ENCODE measurements around the gene PAK1IP1. TPM values are rescaled to one million over a fixed set of nuclear protein-coding genes. Genes with fewer than 3 reads are reported as not detected.

Gene PAK1IP1, protein sequence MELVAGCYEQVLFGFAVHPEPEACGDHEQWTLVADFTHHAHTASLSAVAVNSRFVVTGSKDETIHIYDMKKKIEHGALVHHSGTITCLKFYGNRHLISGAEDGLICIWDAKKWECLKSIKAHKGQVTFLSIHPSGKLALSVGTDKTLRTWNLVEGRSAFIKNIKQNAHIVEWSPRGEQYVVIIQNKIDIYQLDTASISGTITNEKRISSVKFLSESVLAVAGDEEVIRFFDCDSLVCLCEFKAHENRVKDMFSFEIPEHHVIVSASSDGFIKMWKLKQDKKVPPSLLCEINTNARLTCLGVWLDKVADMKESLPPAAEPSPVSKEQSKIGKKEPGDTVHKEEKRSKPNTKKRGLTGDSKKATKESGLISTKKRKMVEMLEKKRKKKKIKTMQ
- 23.7 TPM for polyA plus RNA-seq (2013, experiment 1 of 2)
- polyA plus RNA-seq (2013, experiment 2 of 2): 23.5 TPM

DNA sequence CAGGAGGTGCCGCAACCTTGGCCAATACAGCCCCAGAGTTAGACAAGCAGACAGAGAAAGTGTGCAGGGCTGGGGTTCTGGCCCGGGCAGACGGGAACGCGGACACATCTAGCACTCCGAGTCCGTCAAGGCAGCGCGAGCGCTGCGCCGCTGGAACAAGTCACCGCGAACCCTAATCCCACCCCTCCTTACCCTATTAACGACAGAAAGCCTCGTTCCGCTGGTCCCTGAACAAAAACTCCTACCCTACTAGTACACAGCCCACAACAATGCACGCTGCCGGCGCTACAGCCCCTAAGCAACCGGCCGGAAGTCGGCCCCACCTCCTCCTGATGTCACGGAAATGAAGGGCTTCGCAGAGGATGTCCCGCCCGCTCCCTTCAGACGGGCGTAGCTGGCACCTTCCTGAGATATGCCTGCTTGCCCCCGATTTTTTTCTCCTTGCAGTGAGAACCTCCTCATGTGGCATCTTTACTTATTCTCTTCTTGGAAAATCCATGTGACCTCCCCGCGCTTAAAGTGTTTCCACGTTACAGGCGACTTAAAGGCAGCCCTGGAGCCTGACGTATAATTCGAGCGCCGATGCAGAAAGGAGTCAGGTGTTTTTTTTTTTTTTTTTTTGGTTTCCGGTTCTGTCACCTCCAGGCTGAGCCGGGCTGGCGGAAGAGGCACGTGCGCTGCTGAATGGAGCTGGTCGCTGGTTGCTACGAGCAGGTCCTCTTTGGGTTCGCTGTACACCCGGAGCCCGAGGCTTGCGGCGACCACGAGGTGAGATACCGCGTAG, at the start of gene PAK1IP1, which contains the start of gene C6orf52:
PAK1IP1 (plus strand) TSS at position 671 of the 784 bp plus-strand sequence; CDS start at position 685, 14 bp downstream.
C6orf52 (minus strand) TSS at position 315 of the 784 bp plus-strand sequence. CDS start 7,066 bp downstream, outside the sequence.
- Histone ChIP-seq H2AK5ac (ENCODE audit: low read depth, low read length) (no peak within 1 kb of the TSS), H3K27me3 (ENCODE audit: control insufficient read depth in 3 of 3, insufficient read depth in 3 of 3, low read depth in 1 of 3, low read length in 3 of 3) (no peaks in the 10 kb centered on the region), H3K27ac (replicated peaks; ENCODE audit: low read length) (peak within 1 kb of the TSS; percentile 92), H2BK12ac (ENCODE audit: low read length) (no peak within 1 kb of the TSS), H3K9ac (ENCODE audit: low read depth, low read length, poor library complexity) (peak within 1 kb of the TSS; percentile 98), H3K14ac (ENCODE audit: low read length) (no peak within 1 kb of the TSS), H3K4me3 (ENCODE audit: low read length in 2 of 2) (peak within 1 kb of the TSS; percentile 82 to 100), H3K23ac (ENCODE audit: low read depth, low read length, poor library complexity) (peak within 1 kb of the TSS; percentile 87), H2BK15ac (ENCODE audit: low read length) (no peak within 1 kb of the TSS), H3K4me2 (ENCODE audit: insufficient read depth, low read length, poor library complexity, severe bottlenecking) (peak within 1 kb of the TSS; percentile 70), H3K4ac (ENCODE audit: low read length) (no peak within 1 kb of the TSS), H3K36me3 (replicated peaks in 1 of 2; ENCODE audit: control insufficient read depth in 2 of 2, insufficient read depth in 2 of 2, low read length in 2 of 2) (peaks cover 8 to 38% of the 10 kb centered on the region in 2 donors), H4K91ac (ENCODE audit: low read depth, low read length, poor library complexity) (no peak within 1 kb of the TSS), H2BK120ac (ENCODE audit: low read depth, low read length) (no peak within 1 kb of the TSS), H3K79me1 (ENCODE audit: low read depth, low read length) (peaks cover 4% of the 10 kb centered on the region), H2BK5ac (ENCODE audit: low read length) (no peak within 1 kb of the TSS), H3K9me3 (replicated peaks in 1 of 2; ENCODE audit: control insufficient read depth in 2 of 2, insufficient read depth in 1 of 2, low read depth in 1 of 2, low read length in 2 of 2) (peaks cover 0 to 5% of the 10 kb centered on the region in 2 donors), H3K18ac (ENCODE audit: low read length) (peak within 1 kb of the TSS; percentile 96), H4K8ac (ENCODE audit: low read depth, low read length) (no peak within 1 kb of the TSS), H2AFZ (ENCODE audit: low read length) (peak within 1 kb of the TSS; percentile 88), H3K4me1 (ENCODE audit: control insufficient read depth in 2 of 2, insufficient read depth in 1 of 2, low read depth in 1 of 2, low read length in 2 of 2) (peaks cover 5 to 10% of the 10 kb centered on the region in 2 donors)
- peak; percentile 94 for DNase-seq (ENCODE audit: low spot score)
- WGBS, 2 donors (ENCODE audit: extremely low coverage in 2 of 2, insufficient read length in 2 of 2, insufficient replicate concordance in 1 of 2): no CpG with 5 or more reads among the region's 53 CpGs

DNA sequence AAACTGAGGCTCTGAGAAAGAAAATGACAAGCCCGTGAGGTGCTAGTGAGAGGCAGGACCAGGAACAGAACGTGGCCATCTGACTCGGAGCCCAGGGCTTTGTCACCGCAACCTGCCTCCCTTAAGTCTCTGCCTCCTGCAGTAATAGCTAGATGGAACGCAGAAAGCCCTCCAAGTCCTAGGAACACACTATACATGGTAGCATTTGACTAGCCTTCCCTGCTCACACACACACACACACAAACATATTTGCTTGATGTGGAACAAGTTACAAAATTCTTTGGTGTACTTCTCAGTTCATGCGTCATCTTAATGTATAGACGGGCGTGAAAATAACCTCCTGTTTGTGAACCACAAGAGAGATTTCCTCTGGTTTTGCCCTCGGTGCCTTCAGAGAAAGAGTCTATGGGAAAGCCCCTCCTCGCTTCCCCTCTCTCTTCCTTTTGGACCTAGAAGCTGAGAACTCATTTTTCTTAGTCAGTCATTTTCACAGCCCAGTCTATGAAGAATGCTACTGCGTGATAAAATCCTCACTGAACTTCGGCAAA, 39.2 kb upstream of the PAK1IP1 start:
- no peaks in the 10 kb centered on the region for H3K4me1 ChIP-seq (ENCODE audit: control insufficient read depth in 2 of 2, insufficient read depth in 1 of 2, low read depth in 1 of 2, low read length in 2 of 2)
- H3K4ac ChIP-seq (ENCODE audit: low read length): no peak overlapping the region
- H4K8ac ChIP-seq (ENCODE audit: low read depth, low read length): no peak overlapping the region
- no CpG with 5 or more reads among the region's 12 CpGs for WGBS, 2 donors (ENCODE audit: extremely low coverage in 2 of 2, insufficient read length in 2 of 2, insufficient replicate concordance in 1 of 2)
- no peak overlapping the region for H2BK15ac ChIP-seq (ENCODE audit: low read length)
- H3K4me3 ChIP-seq (ENCODE audit: low read length in 2 of 2): no peak overlapping the region
- no peak overlapping the region for H2AFZ ChIP-seq (ENCODE audit: low read length)
- H3K79me1 ChIP-seq (ENCODE audit: low read depth, low read length): no peaks in the 10 kb centered on the region
- no peaks in the 10 kb centered on the region for H3K27me3 ChIP-seq (ENCODE audit: control insufficient read depth in 3 of 3, insufficient read depth in 3 of 3, low read depth in 1 of 3, low read length in 3 of 3)
- H2AK5ac ChIP-seq (ENCODE audit: low read depth, low read length): no peak overlapping the region
- H3K14ac ChIP-seq (ENCODE audit: low read length): no peak overlapping the region
- H3K23ac ChIP-seq (ENCODE audit: low read depth, low read length, poor library complexity): no peak overlapping the region
- no peak overlapping the region for H2BK12ac ChIP-seq (ENCODE audit: low read length)
- no peak overlapping the region for H3K4me2 ChIP-seq (ENCODE audit: insufficient read depth, low read length, poor library complexity, severe bottlenecking)
- H3K18ac ChIP-seq (ENCODE audit: low read length): no peak overlapping the region
- no peak overlapping the region for H2BK120ac ChIP-seq (ENCODE audit: low read depth, low read length)
- H3K9ac ChIP-seq (ENCODE audit: low read depth, low read length, poor library complexity): no peak overlapping the region
- no peak for DNase-seq (ENCODE audit: low spot score)
- no peak overlapping the region for H2BK5ac ChIP-seq (ENCODE audit: low read length)
- no peaks in the 10 kb centered on the region for H3K9me3 ChIP-seq (replicated peaks in 1 of 2; ENCODE audit: control insufficient read depth in 2 of 2, insufficient read depth in 1 of 2, low read depth in 1 of 2, low read length in 2 of 2)
- H3K27ac ChIP-seq (replicated peaks; ENCODE audit: low read length): no peak overlapping the region
- H4K91ac ChIP-seq (ENCODE audit: low read depth, low read length, poor library complexity): no peak overlapping the region
- no peaks in the 10 kb centered on the region for H3K36me3 ChIP-seq (replicated peaks in 1 of 2; ENCODE audit: control insufficient read depth in 2 of 2, insufficient read depth in 2 of 2, low read length in 2 of 2)

DNA sequence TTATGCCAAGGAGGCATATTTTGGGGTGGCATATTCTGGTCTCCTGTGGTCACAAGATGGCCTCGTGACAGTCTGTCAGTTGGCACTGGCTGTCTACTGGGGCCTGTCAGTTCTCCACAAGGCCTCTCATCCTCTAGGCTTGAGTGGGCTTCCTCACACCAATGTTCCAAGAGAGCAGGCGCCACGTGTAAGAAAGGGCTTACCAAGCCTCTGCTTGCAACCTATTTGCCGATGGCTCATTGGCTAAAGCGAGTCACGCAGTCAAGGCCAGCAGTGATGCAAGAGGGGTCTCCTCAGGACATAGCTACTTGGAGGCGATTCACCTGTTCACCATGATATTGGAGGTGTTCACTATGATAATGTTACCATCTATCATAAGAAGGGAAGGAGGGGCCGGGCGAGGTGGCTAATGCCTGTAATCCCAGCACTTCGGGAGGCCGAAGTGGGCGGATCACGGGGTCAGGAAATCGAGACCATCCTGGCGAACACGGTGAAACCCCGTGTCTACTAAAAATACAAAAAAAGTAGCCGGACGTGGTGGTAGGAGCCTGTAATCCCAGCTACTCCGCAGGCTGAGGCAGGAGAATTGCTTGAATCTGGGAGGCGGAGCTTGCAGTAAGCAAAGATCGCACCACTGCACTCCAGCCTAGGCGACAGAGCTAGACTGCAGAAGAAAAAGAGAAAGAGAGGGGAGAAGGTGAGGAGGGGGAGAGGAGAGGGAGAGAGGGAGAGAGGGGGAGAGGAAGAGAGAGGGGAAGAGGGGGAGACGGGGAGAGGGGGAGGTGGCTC, 35.7 kb upstream of the PAK1IP1 start:
- Histone ChIP-seq H3K27me3 (ENCODE audit: control insufficient read depth in 3 of 3, insufficient read depth in 3 of 3, low read depth in 1 of 3, low read length in 3 of 3) (no peaks in the 10 kb centered on the region), H3K23ac (ENCODE audit: low read depth, low read length, poor library complexity) (peak overlapping the region; percentile 66), H2BK120ac (ENCODE audit: low read depth, low read length) (peak overlapping the region; percentile 36), H2BK12ac (ENCODE audit: low read length) (no peak overlapping the region), H3K4me3 (ENCODE audit: low read length in 2 of 2) (peak overlapping the region in 1 of 2 donors; percentile 76), H3K79me1 (ENCODE audit: low read depth, low read length) (no peaks in the 10 kb centered on the region), H3K14ac (ENCODE audit: low read length) (no peak overlapping the region), H2BK15ac (ENCODE audit: low read length) (peak overlapping the region; percentile 59), H3K4ac (ENCODE audit: low read length) (no peak overlapping the region), H4K91ac (ENCODE audit: low read depth, low read length, poor library complexity) (no peak overlapping the region), H3K4me2 (ENCODE audit: insufficient read depth, low read length, poor library complexity, severe bottlenecking) (peak overlapping the region; percentile 48), H2AFZ (ENCODE audit: low read length) (peak overlapping the region; percentile 87), H3K9me3 (replicated peaks in 1 of 2; ENCODE audit: control insufficient read depth in 2 of 2, insufficient read depth in 1 of 2, low read depth in 1 of 2, low read length in 2 of 2) (peaks cover 0 to 2% of the 10 kb centered on the region in 2 donors), H3K18ac (ENCODE audit: low read length) (peak overlapping the region; percentile 90), H3K4me1 (ENCODE audit: control insufficient read depth in 2 of 2, insufficient read depth in 1 of 2, low read depth in 1 of 2, low read length in 2 of 2) (no peaks in the 10 kb centered on the region), H3K36me3 (replicated peaks in 1 of 2; ENCODE audit: control insufficient read depth in 2 of 2, insufficient read depth in 2 of 2, low read length in 2 of 2) (no peaks in the 10 kb centered on the region), H3K9ac (ENCODE audit: low read depth, low read length, poor library complexity) (no peak overlapping the region), H3K27ac (replicated peaks; ENCODE audit: low read length) (no peak overlapping the region), H2BK5ac (ENCODE audit: low read length) (no peak overlapping the region), H4K8ac (ENCODE audit: low read depth, low read length) (no peak overlapping the region), H2AK5ac (ENCODE audit: low read depth, low read length) (no peak overlapping the region)
- WGBS, 2 donors (ENCODE audit: extremely low coverage in 2 of 2, insufficient read length in 2 of 2, insufficient replicate concordance in 1 of 2): no CpG with 5 or more reads among the region's 24 CpGs
- no peak for DNase-seq (ENCODE audit: low spot score)
